A549 (cell line): Measurements from ENCODE around the gene INSL3. TPM values are rescaled to one million over a fixed set of nuclear protein-coding genes. Genes with fewer than 3 reads are reported as not detected.

Experiments
- ATAC-seq, 2 experiments: fragments of 200-7000 bp in 1 of 2; fragments of >200 bp in 1 of 2; cut with Nextera tagmentation in 1 of 2; cut with Tn5 transposase in 1 of 2; 3 replicates each; pipeline versions ENCODE4 v1.8.0 to v1.9.1; 2018 to 2020; ENCODE audit warnings: mild to moderate bottlenecking in 1 of 2, moderate library complexity in 1 of 2
- CTCF ChIA-PET: fragments of 300-600 bp; sonication (Branson Sonifier 250); formaldehyde crosslinking; extraction: SDS; loops from one replicate; lab custom pipeline; 2021; ENCODE audit warnings: antibody characterized with exemption, inconsistent platforms; lab: Yijun Ruan, JAX
- POLR2A ChIA-PET: fragments of 350-600 bp; formaldehyde crosslinking; extraction: SDS; loops from one replicate; lab custom pipeline; 2021; ENCODE audit warnings: antibody characterized with exemption, inconsistent platforms; lab: Yijun Ruan, JAX
- DNase-seq, 2 experiments: peaks; one replicate each; pipeline versions ENCODE4 v3.0.0 to v3.0.0-alpha.2; 2011 to 2016; ENCODE audit warnings: low read depth in 1 of 2, low spot score in 1 of 2
- FAIRE-seq: peaks from 2 replicates; lab custom pipeline; 2011; peaks lifted over from hg19 to GRCh38; lab: Jason Lieb, UNC
- H3K27ac ChIP-seq, 2 experiments: fragments of >200 bp; sonication (Bioruptor Twin); formaldehyde crosslinking; 3 replicates each; pipeline ENCODE4 v1.5.1; 2016 to 2017
- H3K4me1 ChIP-seq: fragments of >200 bp; sonication (Bioruptor Twin); formaldehyde crosslinking; 3 replicates; pipeline ENCODE4 v1.6.1; 2016
- H3K4me2 ChIP-seq: fragments of >200 bp; sonication (Bioruptor Twin); formaldehyde crosslinking; 3 replicates; pipeline ENCODE4 v1.6.1; 2016
- H3K4me3 ChIP-seq: fragments of >200 bp; sonication (Bioruptor Twin); formaldehyde crosslinking; 3 replicates; pipeline ENCODE4 v1.5.1; 2016
- H3K9me3 ChIP-seq: fragments of >200 bp; sonication (Bioruptor Twin); formaldehyde crosslinking; 3 replicates; pipeline ENCODE4 v1.6.1; 2016
- BCL3 ChIP-seq: fragments of >200 bp; sonication (Bioruptor Twin); formaldehyde crosslinking; IDR thresholded peaks from 3 replicates; pipeline ENCODE4 v1.6.1; 2016
- BHLHE40 ChIP-seq: IDR thresholded peaks from 2 replicates; pipeline ENCODE4 v1.6.1; 2012; ENCODE audit warnings: low read depth, low read length, inconsistent platforms
- CBX2 ChIP-seq: fragments of 200-600 bp; sonication (generic); IDR thresholded peaks from 2 replicates; pipeline ENCODE4 v1.6.1; 2016; ENCODE audit warnings: low read depth, mild to moderate bottlenecking, borderline replicate concordance
- CEBPB ChIP-seq, 2 experiments: fragments of >200 bp in 1 of 2; sonication (Bioruptor Twin) in 1 of 2; formaldehyde crosslinking in 1 of 2; IDR thresholded peaks; 2 replicates each; pipeline ENCODE4 v1.6.1; 2012 to 2016
- CHD2 ChIP-seq: fragments of 150-350 bp; IDR thresholded peaks from 2 replicates; pipeline ENCODE4 v1.6.1; 2014; ENCODE audit warnings: low read length; ENCODE audit not compliant: partially characterized antibody
- E2F6 ChIP-seq: IDR thresholded peaks from 2 replicates; pipeline ENCODE4 v1.6.1; 2012; ENCODE audit warnings: low read depth, borderline replicate concordance
- EHF ChIP-seq: fragments of 250-450 bp; sonication (Bioruptor Pico); IDR thresholded peaks from 2 replicates; pipeline ENCODE4 v1.5.0; 2020; ENCODE audit warnings: mild to moderate bottlenecking
- EHMT2 ChIP-seq: fragments of 200-600 bp; sonication (generic); IDR thresholded peaks from 2 replicates; pipeline ENCODE4 v1.6.1; 2016; ENCODE audit warnings: antibody characterized with exemption, low read depth, mild to moderate bottlenecking, moderate library complexity
- FOSB ChIP-seq: fragments of 250-450 bp; sonication (Bioruptor Pico); IDR thresholded peaks from 2 replicates; pipeline ENCODE4 v1.5.0; 2020; ENCODE audit warnings: mild to moderate bottlenecking, moderate library complexity
- FOSL2 ChIP-seq, 2 experiments: fragments of 450-650 bp in 1 of 2; fragments of >200 bp in 1 of 2; sonication (Bioruptor Twin) in 1 of 2; formaldehyde crosslinking; IDR thresholded peaks; 2 replicates each; pipeline versions ENCODE4 v1.5.0 to v1.6.1; 2016 to 2020; ENCODE audit warnings: mild to moderate bottlenecking in 1 of 2, moderate library complexity in 1 of 2
- GATA3 ChIP-seq: IDR thresholded peaks from 2 replicates; pipeline ENCODE4 v1.6.1; 2012; ENCODE audit warnings: borderline replicate concordance
- HDAC2 ChIP-seq: fragments of 200-600 bp; sonication (generic); IDR thresholded peaks from 2 replicates; pipeline ENCODE4 v1.6.1; 2016
- HEYL ChIP-seq: fragments of 250-450 bp; sonication (Bioruptor Pico); IDR thresholded peaks from 2 replicates; pipeline ENCODE4 v1.8.0; 2021; ENCODE audit warnings: mild to moderate bottlenecking, moderate library complexity
- HMGXB4 ChIP-seq: fragments of 250-450 bp; sonication (Bioruptor Pico); IDR thresholded peaks from 2 replicates; pipeline ENCODE4 v1.5.0; 2021; ENCODE audit warnings: mild to moderate bottlenecking, moderate library complexity, borderline replicate concordance
- HOXA7 ChIP-seq: fragments of 250-450 bp; sonication (Bioruptor Pico); IDR thresholded peaks from 2 replicates; pipeline ENCODE4 v1.5.0; 2020; ENCODE audit warnings: mild to moderate bottlenecking, moderate library complexity
- JUN ChIP-seq, 2 experiments: fragments of >200 bp; sonication (Bioruptor Twin); formaldehyde crosslinking; IDR thresholded peaks; 2 replicates in 1 of 2; 3 replicates in 1 of 2; pipeline ENCODE4 v1.6.1; 2016 to 2017
- KDM1A ChIP-seq: fragments of 200-600 bp; sonication (generic); IDR thresholded peaks from 2 replicates; pipeline ENCODE4 v1.6.1; 2016; ENCODE audit warnings: low read depth, mild to moderate bottlenecking
- KDM5A ChIP-seq: fragments of 200-600 bp; sonication (generic); IDR thresholded peaks from 2 replicates; pipeline ENCODE4 v1.6.1; 2016; ENCODE audit warnings: antibody characterized with exemption, mild to moderate bottlenecking
- MAFK ChIP-seq: fragments of 450-650 bp; IDR thresholded peaks from 2 replicates; pipeline ENCODE4 v1.6.1; 2014; ENCODE audit not compliant: partially characterized antibody
- MAX ChIP-seq: IDR thresholded peaks from 2 replicates; pipeline ENCODE4 v1.6.1; 2012
- MAZ ChIP-seq: fragments of 150-350 bp; IDR thresholded peaks from 2 replicates; pipeline ENCODE4 v1.6.1; 2014; ENCODE audit warnings: antibody characterized with exemption, low read depth, low read length, borderline replicate concordance
- MYC ChIP-seq: IDR thresholded peaks from 2 replicates; pipeline ENCODE4 v1.6.1; 2012; ENCODE audit warnings: mild to moderate bottlenecking, inconsistent platforms, low read length, improper control_type of control experiment, borderline replicate concordance
- NFE2L2 ChIP-seq: fragments of 150-350 bp; conservative IDR thresholded peaks from 2 replicates; pipeline ENCODE4 v1.6.1; 2014; ENCODE audit warnings: low read length
- NPAS2 ChIP-seq: fragments of 250-450 bp; sonication (Bioruptor Pico); IDR thresholded peaks from 2 replicates; pipeline ENCODE4 v1.8.0; 2022; ENCODE audit warnings: mild to moderate bottlenecking, moderate library complexity, borderline replicate concordance
- PBX3 ChIP-seq: IDR thresholded peaks from 2 replicates; pipeline ENCODE4 v1.6.1; 2012
- PHF8 ChIP-seq: fragments of 200-600 bp; sonication (generic); IDR thresholded peaks from 2 replicates; pipeline ENCODE4 v1.6.1; 2016; ENCODE audit warnings: low read depth, mild to moderate bottlenecking, antibody characterized with exemption, moderate library complexity, borderline replicate concordance
- POLR2A ChIP-seq: IDR thresholded peaks from 2 replicates; pipeline ENCODE4 v1.6.1; 2012; ENCODE audit warnings: mild to moderate bottlenecking, low read length
- POLR2AphosphoS2 ChIP-seq: conservative IDR thresholded peaks from 2 replicates; pipeline ENCODE4 v1.6.1; 2012; ENCODE audit warnings: low read length, improper control_type of control experiment, inconsistent platforms
- RAD21 ChIP-seq, 2 experiments: fragments of >200 bp in 1 of 2; sonication (Bioruptor Twin) in 1 of 2; formaldehyde crosslinking in 1 of 2; IDR thresholded peaks in 1 of 2; conservative IDR thresholded peaks in 1 of 2; 2 replicates in 1 of 2; 3 replicates in 1 of 2; pipeline ENCODE4 v1.6.1; 2012 to 2018; ENCODE audit warnings: inconsistent platforms in 1 of 2
- RNF2 ChIP-seq: fragments of 200-600 bp; sonication (generic); IDR thresholded peaks from 2 replicates; pipeline ENCODE4 v1.6.1; 2016; ENCODE audit warnings: low read depth, mild to moderate bottlenecking, antibody characterized with exemption, moderate library complexity, borderline replicate concordance
- TFCP2L1 ChIP-seq: fragments of 250-450 bp; sonication (Bioruptor Pico); IDR thresholded peaks from 2 replicates; pipeline ENCODE4 v1.5.0; 2021; ENCODE audit warnings: mild to moderate bottlenecking
- TP53 ChIP-seq: fragments of 250-450 bp; sonication (Bioruptor Pico); IDR thresholded peaks from 2 replicates; pipeline ENCODE4 v1.5.0; 2021; ENCODE audit warnings: mild to moderate bottlenecking, moderate library complexity
- USF2 ChIP-seq: fragments of 450-650 bp; IDR thresholded peaks from 2 replicates; pipeline ENCODE4 v1.6.1; 2014; ENCODE audit warnings: antibody characterized with exemption
- ZC3H11A ChIP-seq: fragments of 450-650 bp; IDR thresholded peaks from 2 replicates; pipeline ENCODE4 v1.6.1; 2014; ENCODE audit warnings: antibody characterized with exemption, mild to moderate bottlenecking
- ZNF302 ChIP-seq: fragments of 250-450 bp; sonication (Bioruptor Pico); IDR thresholded peaks from 2 replicates; pipeline ENCODE4 v1.9.0; 2021; ENCODE audit warnings: inconsistent platforms, mild to moderate bottlenecking, moderate library complexity
- ZSCAN20 ChIP-seq: fragments of 250-450 bp; sonication (Bioruptor Pico); IDR thresholded peaks from 2 replicates; pipeline ENCODE4 v1.8.0; 2022; ENCODE audit warnings: mild to moderate bottlenecking, moderate library complexity
- WGBS: methylation state at CpG from one replicate; pipeline ENCODE4 v1.1.6; 2017; ENCODE audit errors: missing lambda C conversion rate; 5-methylcytosine and 5-hydroxymethylcytosine counted together
- polyA plus RNA-seq, 4 experiments: library from polyadenylated mRNA; depleted of rRNA in 3 of 4; stranded (reverse); fragments of >200 nt; fragmentation: RNase III in 1 of 4; extraction: RNeasy Plus Mini Kit Qiagen cat#74134 plus additional on column Dnase treatment in 1 of 4; gene quantifications; 2 replicates in 3 of 4; 3 replicates in 1 of 4; pipeline ENCODE4 v1.2.3, GENCODE V29; 2011 to 2017

Gene INSL3
- polyA plus RNA-seq, 2 of the 4 experiments (the other 2 are of a cell fraction): 0.25 to 0.27 TPM

- ChIA-PET CTCF (interaction anchor here (0.6 to 1.4 kb wide), 5 partner anchors 9 to 254 kb away, joined by 3 to 4 read pairs (median 3); no protein-coding TSS in a partner anchor), POLR2A (interaction anchor here (0.5 to 1.5 kb wide), 3 partner anchors 11 to 35 kb away, joined by 3 to 17 read pairs (median 3); partner anchors contain the start of gene RPL18A)
- DNase-seq (peak; percentile 91 to 95), FAIRE-seq (no peak), ATAC-seq (peak; percentile 85 to 93)
- 0% methylated on average over 8 of the region's 56 CpGs for WGBS
- no peaks in the 10 kb centered on the region for H3K9me3 ChIP-seq
- peak overlapping the region; percentile 74 to 89 for H3K27ac ChIP-seq
- H3K4me1 ChIP-seq: peaks cover 6% of the 10 kb centered on the region
- peak overlapping the region; percentile 92 for H3K4me2 ChIP-seq
- H3K4me3 ChIP-seq: peak overlapping the region; percentile 47
- TF ChIP-seq HMGXB4 (no peak), HDAC2 (no peak), ZC3H11A (no peak), E2F6 (peak; percentile 92), JUN (IDR thresholded peaks at IDR 0.05) (peak in 1 of 2 experiments; percentile 47; a peak in 1 of 5 replicates), RAD21 (conservative IDR thresholded peaks at IDR 0.05 in 1 of 2, IDR thresholded peaks at IDR 0.05 in 1 of 2) (no peak), PBX3 (no peak), NFE2L2 (no peak), TP53 (CRISPR knock-in tag) (0 out of 2 replicates have a peak, but pooled peaks have one; percentile 50), CEBPB (IDR thresholded peaks at IDR 0.05) (no peak), ZNF302 (CRISPR knock-in tag) (no peak), POLR2AphosphoS2 (no peak), KDM5A (no peak), CHD2 (no peak), GATA3 (no peak), MAFK (no peak), BHLHE40 (no peak), KDM1A (no peak), MYC (peak; percentile 42; the same call in 1 of the 2 replicates), NPAS2 (no peak), BCL3 (no peak), FOSB (CRISPR knock-in tag) (no peak), POLR2A (peak; percentile 63), HEYL (CRISPR knock-in tag) (no peak), TFCP2L1 (no peak), EHF (CRISPR knock-in tag) (no peak), RNF2 (peak; percentile 92; the same call in 1 of the 2 replicates), ZSCAN20 (CRISPR knock-in tag) (no peak), MAZ (no peak), HOXA7 (CRISPR knock-in tag) (no peak), FOSL2 (IDR thresholded peaks at IDR 0.05) (no peak), FOSL2 (CRISPR knock-in tag; IDR thresholded peaks at IDR 0.05) (no peak), PHF8 (peak; percentile 55; the same call in 1 of the 2 replicates), USF2 (peak; percentile 21; the same call in 1 of the 2 replicates), EHMT2 (no peak), CBX2 (no peak), MAX (peak; percentile 93)
These were observed 20.7 kb upstream of the INSL3 start for GRCh38 chr19:17841810-17842662.
